Upper lobe of left lung (tissue), 6 donors: Measurements from ENCODE around the gene ETNPPL. TPM values are rescaled to one million over a fixed set of nuclear protein-coding genes. Genes with fewer than 3 reads are reported as not detected.

Experiments used
- ATAC-seq, 2 donors: fragments of 200-7000 bp; cut with Tn5 transposase; one replicate each; pipeline ENCODE4 v1.9.1; 2022; ENCODE audit warnings: mild to moderate bottlenecking in 2 of 2, moderate library complexity in 2 of 2; ENCODE audit not compliant: low FRiP score in 2 of 2
- DNase-seq, 2 donors: peaks; one replicate each; pipeline ENCODE4 v3.0.0-alpha.2; 2019 to 2020
- H3K27ac ChIP-seq, 4 donors: fragments of 200-600 bp; sonication (generic); one replicate each; pipeline ENCODE4 v1.5.1; 2016 to 2019
- H3K27me3 ChIP-seq, 4 donors: fragments of 200-600 bp; sonication (generic); one replicate each; pipeline ENCODE4 v1.5.1; 2017 to 2019
- H3K36me3 ChIP-seq, 4 donors: fragments of 200-600 bp; sonication (generic); one replicate each; pipeline ENCODE4 v1.5.1; 2016 to 2019
- H3K4me1 ChIP-seq, 4 donors: fragments of 200-600 bp; sonication (generic); one replicate each; pipeline ENCODE4 v1.5.1; 2018 to 2019
- H3K4me3 ChIP-seq, 4 donors: fragments of 200-600 bp; sonication (generic); one replicate each; pipeline ENCODE4 v1.5.1; 2017 to 2019; ENCODE audit warnings: mild to moderate bottlenecking in 2 of 4, moderate library complexity in 1 of 4
- H3K9me3 ChIP-seq, 4 donors: fragments of 200-600 bp; sonication (generic); one replicate each; pipeline ENCODE4 v1.5.1; 2018 to 2019
- EP300 ChIP-seq, 4 donors: sonication (generic); formaldehyde crosslinking; IDR thresholded peaks; one replicate each; pipeline ENCODE4 v1.5.1; 2017; ENCODE audit warnings: antibody characterized with exemption in 4 of 4, control low read depth in 2 of 4
- POLR2A ChIP-seq, 4 donors: fragments of 450-650 bp; IDR thresholded peaks; one replicate each; pipeline ENCODE4 v1.5.1; 2016 to 2017; ENCODE audit warnings: antibody characterized with exemption in 4 of 4, mild to moderate bottlenecking in 2 of 4
- POLR2AphosphoS5 ChIP-seq, 2 donors: sonication (generic); formaldehyde crosslinking; IDR thresholded peaks; one replicate each; pipeline ENCODE4 v1.5.1; 2017; ENCODE audit warnings: antibody characterized with exemption in 2 of 2
- WGBS, 2 donors: methylation state at CpG; one replicate each; pipeline ENCODE4 v1.1.5; 2017 to 2018; 5-methylcytosine and 5-hydroxymethylcytosine counted together
- total RNA-seq, 6 donors: library from RNA; depleted of rRNA in 4 of 6; stranded (reverse); fragments of >200 nt in 4 of 6; gene quantifications; one replicate each; pipeline versions ENCODE4 v1.1.0 to v1.2.1, GENCODE V29; 2016 to 2021
- TF ChIP-seq, protein P1 (sequence below), 6 experiments: fragments of 450-650 bp in 4 of 6; fragments of 200-600 bp in 2 of 6; sonication (generic) in 2 of 6; IDR thresholded peaks; one replicate each; pipeline ENCODE4 v1.5.1; 2016 to 2019; ENCODE audit warnings: antibody characterized with exemption in 6 of 6
- donor health status: DM: no; HTN: no; CAD: no; lungs with moderate emphysema.
- donor health status: DM: no; HTN: yes; CAD: no; lungs with severe emphysema.

ETNPPL gene
- total RNA-seq, 6 donors from 2014 or later: not detected

GRCh38 chr4:108696160-108696559, 66.7 kb downstream of the ETNPPL start:
- 85 to 87% methylated on average over 3 of the region's 3 CpGs for WGBS, 2 donors
- TF ChIP-seq, protein P1, sequence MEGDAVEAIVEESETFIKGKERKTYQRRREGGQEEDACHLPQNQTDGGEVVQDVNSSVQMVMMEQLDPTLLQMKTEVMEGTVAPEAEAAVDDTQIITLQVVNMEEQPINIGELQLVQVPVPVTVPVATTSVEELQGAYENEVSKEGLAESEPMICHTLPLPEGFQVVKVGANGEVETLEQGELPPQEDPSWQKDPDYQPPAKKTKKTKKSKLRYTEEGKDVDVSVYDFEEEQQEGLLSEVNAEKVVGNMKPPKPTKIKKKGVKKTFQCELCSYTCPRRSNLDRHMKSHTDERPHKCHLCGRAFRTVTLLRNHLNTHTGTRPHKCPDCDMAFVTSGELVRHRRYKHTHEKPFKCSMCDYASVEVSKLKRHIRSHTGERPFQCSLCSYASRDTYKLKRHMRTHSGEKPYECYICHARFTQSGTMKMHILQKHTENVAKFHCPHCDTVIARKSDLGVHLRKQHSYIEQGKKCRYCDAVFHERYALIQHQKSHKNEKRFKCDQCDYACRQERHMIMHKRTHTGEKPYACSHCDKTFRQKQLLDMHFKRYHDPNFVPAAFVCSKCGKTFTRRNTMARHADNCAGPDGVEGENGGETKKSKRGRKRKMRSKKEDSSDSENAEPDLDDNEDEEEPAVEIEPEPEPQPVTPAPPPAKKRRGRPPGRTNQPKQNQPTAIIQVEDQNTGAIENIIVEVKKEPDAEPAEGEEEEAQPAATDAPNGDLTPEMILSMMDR (IDR thresholded peaks at IDR 0.05): no peak
- TF ChIP-seq EP300 (IDR thresholded peaks at IDR 0.05) (no peak), POLR2AphosphoS5 (IDR thresholded peaks at IDR 0.05) (no peak), POLR2A (IDR thresholded peaks at IDR 0.05) (no peak)
- DNase-seq (no peak), ATAC-seq (no peak)
- Histone ChIP-seq H3K4me3 (no peak overlapping the region), H3K27ac (no peak overlapping the region), H3K9me3 (no peaks in the 10 kb centered on the region), H3K27me3 (no peaks in the 10 kb centered on the region), H3K36me3 (no peaks in the 10 kb centered on the region), H3K4me1 (no peaks in the 10 kb centered on the region)

DNA sequence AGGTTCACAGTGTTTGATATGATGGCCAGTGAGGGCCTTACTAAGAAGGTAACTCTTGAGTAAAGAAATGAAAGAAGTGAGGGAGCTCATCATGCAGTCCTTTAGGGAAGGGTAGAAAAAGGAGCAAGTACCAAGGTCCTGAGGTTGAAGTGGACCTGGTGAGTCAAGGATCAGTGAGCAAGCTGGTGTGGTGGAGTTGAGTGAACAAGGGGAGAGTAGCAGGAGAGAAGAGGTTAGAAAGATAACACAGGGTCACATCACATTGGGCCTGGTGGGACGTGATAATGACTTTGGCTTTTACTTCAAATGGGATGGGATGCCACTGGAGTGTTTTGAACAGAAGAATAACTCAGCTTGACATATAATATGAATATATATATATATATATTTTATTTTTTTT, 67.8 kb downstream of the ETNPPL start:
- 64 to 93% methylated on average over 1 of the region's 1 CpG for WGBS, 2 donors
- Histone ChIP-seq H3K9me3 (no peaks in the 10 kb centered on the region), H3K27me3 (no peaks in the 10 kb centered on the region), H3K4me3 (no peak overlapping the region), H3K4me1 (no peaks in the 10 kb centered on the region), H3K27ac (no peak overlapping the region), H3K36me3 (no peaks in the 10 kb centered on the region)
- TF ChIP-seq POLR2AphosphoS5 (IDR thresholded peaks at IDR 0.05) (no peak), POLR2A (IDR thresholded peaks at IDR 0.05) (no peak), EP300 (IDR thresholded peaks at IDR 0.05) (no peak)
- TF ChIP-seq, protein P1 (IDR thresholded peaks at IDR 0.05): no peak
- no peak for ATAC-seq
- DNase-seq: no peak

- H3K4me3 ChIP-seq: no peak overlapping the region
- TF ChIP-seq EP300 (IDR thresholded peaks at IDR 0.05) (no peak), POLR2A (IDR thresholded peaks at IDR 0.05) (no peak), POLR2AphosphoS5 (IDR thresholded peaks at IDR 0.05) (no peak)
- TF ChIP-seq, protein P1 (IDR thresholded peaks at IDR 0.05): no peak
- H3K36me3 ChIP-seq: no peaks in the 10 kb centered on the region
- WGBS, 2 donors: 66 to 72% methylated on average over 3 of the region's 3 CpGs
- DNase-seq (no peak), ATAC-seq (no peak)
- no peaks in the 10 kb centered on the region for H3K27me3 ChIP-seq
- no peak overlapping the region for H3K27ac ChIP-seq
- no peaks in the 10 kb centered on the region for H3K9me3 ChIP-seq
- no peaks in the 10 kb centered on the region for H3K4me1 ChIP-seq
Measured at GRCh38 chr4:108694423-108694822, 68.4 kb downstream of the ETNPPL start.

DNA sequence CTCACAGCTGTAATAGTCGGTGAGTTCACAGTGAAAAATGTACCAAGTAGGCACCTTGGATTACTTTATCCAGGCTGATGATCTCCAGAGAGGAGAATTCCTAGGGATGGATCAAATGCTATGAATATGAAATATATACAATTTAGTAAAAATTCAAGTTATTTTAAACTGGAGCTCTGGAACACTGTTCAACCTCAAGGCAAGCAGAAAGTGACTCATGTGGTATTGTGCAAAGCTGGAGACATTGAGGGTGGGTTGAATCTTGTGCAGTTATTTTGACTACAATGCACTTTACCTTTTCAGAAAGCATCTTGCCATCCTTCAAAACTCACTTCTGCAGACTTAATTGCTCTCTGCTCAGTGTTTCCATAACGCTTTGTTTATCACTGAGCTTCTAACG, 69.0 kb downstream of the ETNPPL start:
- Histone ChIP-seq H3K27me3 (no peaks in the 10 kb centered on the region), H3K36me3 (no peaks in the 10 kb centered on the region), H3K27ac (no peak overlapping the region), H3K9me3 (no peaks in the 10 kb centered on the region), H3K4me1 (no peaks in the 10 kb centered on the region), H3K4me3 (no peak overlapping the region)
- DNase-seq: no peak
- WGBS, 2 donors: 81 to 86% methylated on average over 3 of the region's 3 CpGs
- no peak for ATAC-seq
- no peak for TF ChIP-seq POLR2A (IDR thresholded peaks at IDR 0.05)

DNA sequence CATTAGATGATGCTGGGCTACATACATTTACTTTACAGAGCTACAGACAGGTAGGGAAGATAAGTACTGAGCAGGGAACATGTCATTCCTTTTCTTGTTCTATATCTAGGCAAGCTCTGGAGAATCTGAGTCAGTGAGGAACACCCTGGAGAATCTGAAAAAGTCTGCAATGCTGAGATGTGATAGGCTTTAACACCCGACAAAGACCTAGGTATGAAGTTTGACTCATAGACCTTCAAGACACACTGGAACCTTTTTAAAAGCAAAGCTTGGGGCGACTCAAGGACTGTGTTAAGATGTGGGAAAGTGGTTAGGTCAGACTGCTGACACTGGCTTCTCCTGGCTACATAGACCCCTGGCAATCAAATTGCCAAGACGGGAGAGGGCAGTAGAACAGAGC, 69.6 kb downstream of the ETNPPL start:
- no peaks in the 10 kb centered on the region for H3K4me1 ChIP-seq
- no peak overlapping the region for H3K4me3 ChIP-seq
- H3K36me3 ChIP-seq: no peaks in the 10 kb centered on the region
- no peak overlapping the region for H3K27ac ChIP-seq
- no peaks in the 10 kb centered on the region for H3K27me3 ChIP-seq
- no peak for TF ChIP-seq POLR2AphosphoS5 (IDR thresholded peaks at IDR 0.05)
- TF ChIP-seq, protein P1 (IDR thresholded peaks at IDR 0.05): no peak
- TF ChIP-seq EP300 (IDR thresholded peaks at IDR 0.05): no peak
- TF ChIP-seq POLR2A (IDR thresholded peaks at IDR 0.05): no peak
- no peak for ATAC-seq
- no peak for DNase-seq
- 79 to 85% methylated on average over 3 of the region's 3 CpGs for WGBS, 2 donors
- no peaks in the 10 kb centered on the region for H3K9me3 ChIP-seq

Other genes starting within 250 kb of the ETNPPL start
- 1,000 to 10,000 TPM in 1 of 6 donors, 100 to 1,000 TPM in 5; 181 to 1,016 (median 526) TPM for gene RPL34, start 142.5 kb downstream of the ETNPPL start, total RNA-seq
- gene OSTC, start 112.5 kb downstream of the ETNPPL start, total RNA-seq: 10 to 100 TPM in 5 of 6 donors, 1 to 10 TPM in 1; 7.5 to 77.2 (median 51.3) TPM